SU-DHL-6 (cell line): ENCODE measurements around the gene IL1RN.

Source experiments
- H2AFZ ChIP-seq: fragments of 200-600 bp; sonication (generic); 2 replicates; pipeline ENCODE4 v1.6.1; 2014; ENCODE audit warnings: low read depth, mild to moderate bottlenecking, moderate library complexity, mixed read lengths, antibody characterized with exemption, low read length; ENCODE audit not compliant: severe bottlenecking
- H3F3A ChIP-seq: fragments of 200-600 bp; shearing (Covaris generic); 2 replicates; pipeline ENCODE4 v1.6.0; 2016; ENCODE audit warnings: antibody characterized with exemption, mild to moderate bottlenecking; ENCODE audit not compliant: insufficient read depth
- H3K27ac ChIP-seq: fragments of 200-600 bp; sonication (generic); 2 replicates; pipeline ENCODE4 v1.5.1; 2016; ENCODE audit warnings: low read depth, mild to moderate bottlenecking, low read length, moderate library complexity, mixed read lengths
- H3K27me3 ChIP-seq: fragments of 200-600 bp; sonication (generic), shearing (Covaris generic); 2 replicates; pipeline ENCODE4 v1.6.0; 2014; ENCODE audit warnings: mild to moderate bottlenecking, low read length
- H3K36me3 ChIP-seq: fragments of 200-600 bp; sonication (generic); 2 replicates; pipeline ENCODE4 v1.6.1; 2014; ENCODE audit warnings: mild to moderate bottlenecking, low read length, mixed read lengths
- H3K4me2 ChIP-seq: fragments of 300-600, 200-600 bp; shearing (Covaris generic), sonication (generic); 2 replicates; pipeline ENCODE4 v1.6.0; 2014; ENCODE audit warnings: low read length, low read depth, mild to moderate bottlenecking; ENCODE audit not compliant: poor library complexity, severe bottlenecking
- H3K4me3 ChIP-seq: fragments of 200-600 bp; sonication (generic); 2 replicates; pipeline ENCODE4 v1.5.1; 2014; ENCODE audit warnings: antibody characterized with exemption, low read length, mild to moderate bottlenecking, mixed read lengths; ENCODE audit not compliant: insufficient read depth, poor library complexity, severe bottlenecking
- H3K79me2 ChIP-seq: fragments of 200-600 bp; sonication (generic); 2 replicates; pipeline ENCODE4 v1.6.1; 2014; ENCODE audit warnings: mild to moderate bottlenecking, low read length, moderate library complexity; ENCODE audit not compliant: insufficient read depth
- H3K9ac ChIP-seq: fragments of 200-600 bp; sonication (generic); 2 replicates; pipeline ENCODE4 v1.7.0; 2014; ENCODE audit warnings: mild to moderate bottlenecking, low read length
- H3K9me2 ChIP-seq: fragments of 200-600 bp; sonication (generic); replicated peaks from 2 replicates; pipeline ENCODE4 v1.6.1; 2014; ENCODE audit warnings: low read length; ENCODE audit not compliant: insufficient read depth
- H3K9me3 ChIP-seq: fragments of 200-600 bp; sonication (generic); 2 replicates; pipeline ENCODE4 v1.6.1; 2014; ENCODE audit warnings: low read length, mixed read lengths; ENCODE audit not compliant: insufficient read depth
- H4K20me1 ChIP-seq: fragments of 200-600 bp; sonication (generic); 2 replicates; pipeline ENCODE4 v1.6.1; 2014; ENCODE audit warnings: low read depth, mild to moderate bottlenecking, antibody characterized with exemption, low read length, moderate library complexity, mixed read lengths
- CTCF ChIP-seq: fragments of 200-600 bp; sonication (generic); IDR thresholded peaks from one replicate; pipeline ENCODE4 v1.5.1; 2017; ENCODE audit warnings: antibody characterized with exemption, mild to moderate bottlenecking, low read length, moderate library complexity; ENCODE audit not compliant: insufficient read depth, poor library complexity, severe bottlenecking
- EZH2phosphoT487 ChIP-seq: fragments of 200-600 bp; sonication (generic), shearing (Covaris generic); conservative IDR thresholded peaks from 2 replicates; pipeline ENCODE4 v1.6.1; 2018; ENCODE audit warnings: mild to moderate bottlenecking, antibody characterized with exemption, low read length, moderate library complexity, mixed read lengths

The IL1RN gene

DNA sequence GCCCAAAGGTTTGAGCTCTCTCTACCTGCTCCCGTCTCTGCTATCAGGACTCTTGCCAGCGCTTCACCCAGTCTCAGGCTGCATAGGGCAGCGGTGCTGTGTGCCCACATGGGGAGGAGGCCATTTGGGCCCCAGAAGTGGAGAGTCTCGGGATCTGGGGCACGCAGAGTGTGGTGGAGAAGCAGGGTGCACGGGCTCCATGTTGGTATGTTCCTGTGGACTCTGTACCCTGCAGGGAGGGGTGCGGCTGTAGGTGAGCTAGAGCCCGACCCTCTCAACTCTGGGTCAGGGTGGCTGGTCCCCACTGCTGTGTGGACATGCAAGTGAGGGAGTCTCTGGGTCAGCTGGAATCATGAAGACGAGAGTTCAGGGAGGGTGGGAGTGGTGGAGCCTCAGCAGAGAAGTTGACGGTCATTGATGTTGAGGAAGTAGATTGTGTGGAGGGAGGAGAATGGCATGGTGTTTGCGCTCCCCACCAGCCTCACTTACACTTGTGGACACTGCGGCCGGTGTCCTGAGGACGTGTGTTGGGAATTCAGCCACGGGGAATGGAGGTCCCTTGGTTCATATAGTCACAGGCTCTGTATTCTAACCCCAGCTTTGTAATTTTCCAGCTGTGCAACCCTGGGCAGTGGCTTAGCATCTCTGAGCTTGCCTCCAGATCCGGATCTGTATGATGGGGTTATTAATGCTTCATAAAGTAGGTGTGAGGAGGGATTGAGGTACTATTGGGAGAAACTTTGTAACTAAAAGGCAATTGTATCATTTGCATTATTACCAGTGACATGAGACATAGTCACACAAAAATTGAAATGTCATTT lies 45.5 kb downstream of the IL1RN start:
- peaks cover 3% of the 10 kb centered on the region; the same call in 1 of the 2 replicates for H3F3A ChIP-seq
- no peaks in the 10 kb centered on the region for H3K27me3 ChIP-seq
- no peaks in the 10 kb centered on the region for H3K36me3 ChIP-seq
- peak overlapping the region; percentile 75 for H3K27ac ChIP-seq
- H3K9ac ChIP-seq = peak overlapping the region; percentile 79
- H3K4me2 ChIP-seq = peak overlapping the region; percentile 99
- peak overlapping the region; percentile 90 for H2AFZ ChIP-seq
- H4K20me1 ChIP-seq = peaks cover 8% of the 10 kb centered on the region; the same call in 1 of the 2 replicates
- no peaks in the 10 kb centered on the region for H3K9me2 ChIP-seq
- H3K79me2 ChIP-seq = peaks cover 38% of the 10 kb centered on the region
- no peak for TF ChIP-seq EZH2phosphoT487
- TF ChIP-seq CTCF = no peak
- no peaks in the 10 kb centered on the region for H3K9me3 ChIP-seq
- peak overlapping the region; percentile 73 for H3K4me3 ChIP-seq

- H3K9me3 ChIP-seq = no peaks in the 10 kb centered on the region
- H4K20me1 ChIP-seq = peaks cover 8% of the 10 kb centered on the region; the same call in 1 of the 2 replicates
- H3K79me2 ChIP-seq = peaks cover 45% of the 10 kb centered on the region
- H3K36me3 ChIP-seq = no peaks in the 10 kb centered on the region
- peak within 1 kb of the TSS; percentile 90 for H2AFZ ChIP-seq
- no peaks in the 10 kb centered on the region for H3K27me3 ChIP-seq
- H3K4me3 ChIP-seq = peak within 1 kb of the TSS; percentile 73
- H3K9ac ChIP-seq = peak within 1 kb of the TSS; percentile 79
- no peaks in the 10 kb centered on the region for H3K9me2 ChIP-seq
- TF ChIP-seq EZH2phosphoT487 (no peak), CTCF (no peak)
- peaks cover 3% of the 10 kb centered on the region; the same call in 1 of the 2 replicates for H3F3A ChIP-seq
- peak within 1 kb of the TSS; percentile 99 for H3K4me2 ChIP-seq
- H3K27ac ChIP-seq = peak within 1 kb of the TSS; percentile 75
Measured at GRCh38 chr2:113173542-113174375, 46.4 kb downstream of the IL1RN start, which contains the start of gene PSD4. Gene PSD4 (plus strand): TSS chr2:113173971. CDS start chr2:113182457, 8,486 bp downstream.

DNA sequence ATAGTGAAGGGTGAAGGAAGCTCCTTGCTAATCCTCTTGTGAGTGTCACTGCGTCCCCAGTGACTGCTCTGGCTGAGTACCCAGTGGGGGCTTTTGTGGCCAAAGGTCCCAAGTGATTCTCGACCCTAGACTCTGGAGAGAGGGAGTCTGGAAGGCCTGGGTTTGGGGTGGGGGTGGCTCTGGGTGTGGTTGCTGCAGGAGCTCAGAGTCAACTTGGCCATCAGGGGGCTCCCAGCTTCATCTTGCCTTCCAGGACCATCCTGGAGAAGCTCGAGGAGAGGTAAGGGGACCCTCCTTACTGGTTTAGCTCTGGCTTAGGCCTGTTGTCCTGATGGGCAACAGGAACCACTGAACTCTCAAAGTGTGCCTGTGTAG lies 47.0 kb downstream of the IL1RN start:
- no peak overlapping the region for H2AFZ ChIP-seq
- H4K20me1 ChIP-seq = peaks cover 9% of the 10 kb centered on the region; the same call in 1 of the 2 replicates
- H3K27me3 ChIP-seq = no peaks in the 10 kb centered on the region
- TF ChIP-seq EZH2phosphoT487 = no peak
- TF ChIP-seq CTCF = peak; percentile 26
- peak overlapping the region; percentile 75 for H3K27ac ChIP-seq
- no peaks in the 10 kb centered on the region for H3K9me3 ChIP-seq
- peak overlapping the region; percentile 79 for H3K9ac ChIP-seq
- H3K4me3 ChIP-seq = peak overlapping the region; percentile 73
- H3F3A ChIP-seq = peaks cover 3% of the 10 kb centered on the region; the same call in 1 of the 2 replicates
- H3K79me2 ChIP-seq = peaks cover 51% of the 10 kb centered on the region
- no peaks in the 10 kb centered on the region for H3K9me2 ChIP-seq
- H3K36me3 ChIP-seq = no peaks in the 10 kb centered on the region
- peak overlapping the region; percentile 99 for H3K4me2 ChIP-seq
